ENCODE data around the gene ZBTB12. TPM values are rescaled to one million over a fixed set of nuclear protein-coding genes. Genes with fewer than 3 reads are reported as not detected.

Gene ZBTB12
- total and polyA plus RNA-seq, 2 of the 13 experiments (the other 11 are each of a cell fraction or from before 2014, with no cell fraction given) = 4.8 to 6.0 TPM

GRCh38 chr6:31862344-31863235 is 39.3 kb downstream of the ZBTB12 start, which contains the start of gene NEU1 (continued):
- TF ChIP-seq ZNF382 (CRISPR knock-in tag; IDR thresholded peaks at IDR 0.05; ENCODE audit: borderline replicate concordance) (no peak), ZNF335 (CRISPR knock-in tag; IDR thresholded peaks at IDR 0.05) (peak; percentile 97), CSRNP2 (CRISPR knock-in tag; conservative IDR thresholded peaks at IDR 0.05; ENCODE audit: low read depth) (peak; percentile 41; the same call in 1 of the 2 replicates), ELF1 (CRISPR knock-in tag; IDR thresholded peaks at IDR 0.05) (peak; percentile 87), NR2F1 (CRISPR knock-in tag; IDR thresholded peaks at IDR 0.05) (0 out of 4 replicates have a peak, but pooled peaks of 1 of the 2 experiments have one; percentile 53), TRIM22 (IDR thresholded peaks at IDR 0.05) (no peak), MTA1 (CRISPR knock-in tag; IDR thresholded peaks at IDR 0.05; ENCODE audit: borderline replicate concordance) (no peak), REPIN1 (CRISPR knock-in tag; IDR thresholded peaks at IDR 0.05; ENCODE audit: borderline replicate concordance, low read depth) (peak; percentile 94), ZNF747 (CRISPR knock-in tag; IDR thresholded peaks at IDR 0.05; ENCODE audit: borderline replicate concordance) (no peak), ZNF543 (CRISPR knock-in tag; IDR thresholded peaks at IDR 0.05) (peak; percentile 65; the same call in 1 of the 2 replicates), ZNF800 (CRISPR knock-in tag; IDR thresholded peaks at IDR 0.05) (peak; percentile 75), NR1H2 (CRISPR knock-in tag; IDR thresholded peaks at IDR 0.05; ENCODE audit: borderline replicate concordance, low read depth) (no peak), ZNF839 (CRISPR knock-in tag; IDR thresholded peaks at IDR 0.05; ENCODE audit: borderline replicate concordance) (peak; percentile 59; the same call in 1 of the 2 replicates), POGK (CRISPR knock-in tag; conservative IDR thresholded peaks at IDR 0.05) (peak; percentile 89), ZMAT3 (CRISPR knock-in tag; conservative IDR thresholded peaks at IDR 0.05) (no peak), ZBTB34 (CRISPR knock-in tag; IDR thresholded peaks at IDR 0.05) (peak; percentile 2; the same call in 1 of the 2 replicates), CBFB (CRISPR knock-in tag; IDR thresholded peaks at IDR 0.05) (peak; percentile 91; the same call in 1 of the 2 replicates), GTF3A (CRISPR knock-in tag; conservative IDR thresholded peaks at IDR 0.05) (0 out of 2 replicates have a peak, but pooled peaks have one; percentile 60), KDM6A (CRISPR knock-in tag; IDR thresholded peaks at IDR 0.05; ENCODE audit: low read depth) (no peak), ZNF256 (CRISPR knock-in tag; conservative IDR thresholded peaks at IDR 0.05) (no peak; the same call in 1 of the 2 replicates)

All from HepG2 (cell line).